Activated T-cell treated with anti-CD3 and anti-CD28 coated beads, Interleukin-2, amount 50 U/mL, for 24 hours (primary cell): ENCODE data around the gene GDNF.
"Not testable (repeated sequence)": the region's sequence is repeated elsewhere in the genome, so short reads cannot be mapped to it uniquely, and the experiment has no call there.

Experiments used
- DNase-seq: peaks from one replicate; pipeline ENCODE4 v3.0.0-alpha.2; 2020
- H3K27ac Mint-ChIP-seq: 2 replicates; pipeline ENCODE4 v1.8.0; 2020; ENCODE audit warnings: mild to moderate bottlenecking, mixed read lengths
- H3K27me3 Mint-ChIP-seq: 2 replicates; pipeline ENCODE4 v1.8.0; 2020; ENCODE audit warnings: mixed read lengths
- H3K36me3 Mint-ChIP-seq: 2 replicates; pipeline ENCODE4 v1.8.0; 2020; ENCODE audit warnings: low read depth, mixed read lengths
- H3K4me1 Mint-ChIP-seq: 2 replicates; pipeline ENCODE4 v1.8.0; 2020; ENCODE audit warnings: low read depth, mixed read lengths
- H3K4me3 Mint-ChIP-seq: 2 replicates; pipeline ENCODE4 v1.8.0; 2020; ENCODE audit warnings: mild to moderate bottlenecking, moderate library complexity, mixed read lengths
- H3K9me3 Mint-ChIP-seq: 2 replicates; pipeline ENCODE4 v1.8.0; 2020; ENCODE audit warnings: mixed read lengths

The GDNF gene

DNA sequence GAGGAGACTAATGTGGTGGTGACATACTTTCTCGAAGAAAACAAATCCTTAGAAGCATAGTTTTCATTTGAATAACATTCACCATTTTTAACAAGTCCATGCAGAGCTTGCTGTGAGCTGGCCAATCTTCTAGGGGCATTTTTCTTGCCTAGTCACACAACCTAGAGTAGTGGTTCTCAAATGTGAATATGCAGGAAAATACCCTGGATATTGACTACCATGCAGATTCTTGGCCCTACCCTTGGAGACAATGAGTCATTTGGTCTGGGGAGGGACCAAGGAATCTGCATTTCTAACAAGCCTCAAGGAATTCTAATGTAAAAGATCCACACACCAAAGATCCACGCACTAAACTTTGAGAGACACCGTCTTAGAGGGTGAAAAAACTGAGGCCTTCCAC lies 23.5 kb downstream of the GDNF start:
- Mint-ChIP-seq H3K27me3 (peaks cover 16% of the 10 kb centered on the region), H3K36me3 (no peaks in the 10 kb centered on the region), H3K4me1 (no peaks in the 10 kb centered on the region), H3K27ac (no peak overlapping the region), H3K4me3 (no peak overlapping the region), H3K9me3 (no peaks in the 10 kb centered on the region)
- no peak for DNase-seq

DNA sequence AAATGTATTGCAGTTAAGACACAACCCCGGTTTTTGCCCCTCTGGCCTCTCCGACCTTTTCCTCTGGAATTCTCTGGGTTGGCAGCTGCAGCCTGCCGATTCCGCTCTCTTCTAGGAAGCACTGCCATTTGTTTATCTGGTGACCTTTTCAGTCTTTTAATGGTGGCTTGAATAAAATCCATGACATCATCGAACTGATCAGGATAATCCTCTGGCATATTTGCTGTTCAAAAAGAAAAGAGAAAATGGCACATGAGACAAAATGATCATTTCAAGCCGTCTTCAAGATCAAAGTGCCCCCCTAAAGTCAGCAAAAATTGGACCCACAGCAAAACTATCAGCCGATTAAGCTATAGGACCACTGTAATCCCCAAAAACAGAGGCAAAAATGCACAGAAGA lies 23.9 kb downstream of the GDNF start:
- no peak for DNase-seq
- Mint-ChIP-seq H3K4me3 (no peak overlapping the region), H3K9me3 (no peaks in the 10 kb centered on the region), H3K27ac (no peak overlapping the region), H3K4me1 (no peaks in the 10 kb centered on the region), H3K36me3 (no peaks in the 10 kb centered on the region), H3K27me3 (peaks cover 16% of the 10 kb centered on the region)

DNA sequence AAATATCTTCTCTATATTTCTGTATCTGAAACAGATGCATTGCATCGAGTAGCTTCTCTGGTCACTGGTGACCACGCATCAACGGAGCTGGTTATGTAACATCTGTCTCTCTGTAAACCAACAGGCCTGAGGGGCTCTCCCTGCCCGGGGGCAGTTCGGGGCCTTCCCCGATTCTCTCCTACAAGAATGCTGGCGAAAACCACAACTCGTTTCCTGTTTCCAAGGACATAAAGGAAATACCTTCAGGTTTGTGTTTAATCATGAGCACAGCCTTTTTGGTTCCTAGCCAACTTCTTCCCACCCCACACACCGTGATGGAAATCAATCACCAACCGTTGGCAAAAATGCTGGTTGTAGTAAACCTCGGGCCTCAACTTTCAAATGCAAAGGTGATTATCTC lies 25.1 kb downstream of the GDNF start:
- no peaks in the 10 kb centered on the region for H3K36me3 Mint-ChIP-seq
- H3K4me3 Mint-ChIP-seq, result no peak overlapping the region
- H3K27ac Mint-ChIP-seq, result no peak overlapping the region

DNA sequence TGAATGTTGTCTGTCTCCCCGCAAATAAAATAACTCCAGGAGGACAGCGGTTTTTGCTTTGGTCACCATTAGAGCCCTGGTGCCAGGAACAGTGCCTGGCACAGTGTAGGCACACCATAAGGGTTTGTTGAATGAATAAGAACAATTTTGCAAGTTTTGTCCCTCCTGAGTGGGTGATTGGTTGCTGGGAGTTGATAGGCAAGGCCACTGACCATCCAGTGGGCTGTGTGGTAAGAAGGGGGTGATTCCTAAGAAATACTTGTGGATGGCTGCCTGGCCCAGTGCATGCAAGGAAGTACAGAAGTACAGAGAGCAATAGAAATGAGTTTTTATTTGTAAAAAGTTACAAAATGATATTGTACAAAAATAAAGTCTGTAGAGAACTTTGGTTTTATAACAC lies 27.5 kb downstream of the GDNF start:
- DNase-seq, result no peak
- no peaks in the 10 kb centered on the region for H3K4me1 Mint-ChIP-seq
- no peak overlapping the region for H3K27ac Mint-ChIP-seq
- no peaks in the 10 kb centered on the region for H3K36me3 Mint-ChIP-seq
- H3K9me3 Mint-ChIP-seq, result no peaks in the 10 kb centered on the region
- peaks cover 15% of the 10 kb centered on the region for H3K27me3 Mint-ChIP-seq
- H3K4me3 Mint-ChIP-seq, result no peak overlapping the region

More for the DNA sequence above, 25.1 kb downstream of the GDNF start:
- Mint-ChIP-seq H3K9me3 (no peaks in the 10 kb centered on the region), H3K4me1 (no peaks in the 10 kb centered on the region), H3K27me3 (peaks cover 16% of the 10 kb centered on the region)
- no peak for DNase-seq

DNA sequence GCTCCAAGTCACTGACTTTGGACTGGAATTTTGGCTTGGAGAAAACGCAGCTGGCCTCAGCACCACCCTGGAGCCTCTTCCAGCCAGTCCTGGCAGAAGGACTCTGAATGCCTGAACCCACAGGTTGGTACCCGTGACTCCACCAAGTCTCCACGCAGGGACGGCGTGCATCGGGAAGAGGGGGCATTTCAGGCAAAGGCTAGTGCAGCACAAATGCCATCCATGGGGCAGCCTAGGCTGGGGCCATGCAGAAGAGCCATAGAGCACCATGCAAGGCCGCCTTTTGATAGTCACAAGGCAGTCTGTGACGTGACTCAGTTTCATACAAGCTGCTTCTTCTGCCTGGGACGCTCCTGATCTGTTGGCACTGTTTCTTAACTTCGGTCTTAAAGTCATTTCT lies 28.0 kb downstream of the GDNF start:
- Mint-ChIP-seq H3K36me3 (no peaks in the 10 kb centered on the region), H3K9me3 (no peaks in the 10 kb centered on the region), H3K27me3 (peaks cover 15% of the 10 kb centered on the region), H3K4me3 (no peak overlapping the region), H3K4me1 (no peaks in the 10 kb centered on the region), H3K27ac (no peak overlapping the region)
- no peak for DNase-seq

DNA sequence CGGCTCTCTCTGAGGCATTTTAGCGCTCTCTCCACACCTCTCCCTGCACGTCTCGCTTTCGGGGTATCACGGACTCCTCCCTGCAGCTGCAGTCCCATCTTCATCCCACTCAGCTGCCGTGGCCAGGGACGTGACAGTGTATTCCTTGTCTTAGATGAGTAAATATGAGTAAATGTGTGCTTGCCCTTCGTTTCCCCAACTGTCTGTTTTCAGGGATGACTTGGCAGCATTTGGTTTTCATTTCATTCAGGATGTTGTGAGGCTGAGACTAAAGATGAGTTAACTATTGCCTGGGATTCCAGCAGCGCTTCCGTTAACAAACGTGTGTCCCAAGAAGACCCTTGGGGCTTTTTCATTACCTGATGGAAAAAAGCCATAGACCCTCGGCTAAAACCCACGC lies 29.5 kb downstream of the GDNF start:
- Mint-ChIP-seq H3K36me3 (no peaks in the 10 kb centered on the region), H3K9me3 (no peaks in the 10 kb centered on the region), H3K27me3 (peaks cover 7% of the 10 kb centered on the region), H3K4me1 (no peaks in the 10 kb centered on the region), H3K4me3 (no peak overlapping the region), H3K27ac (no peak overlapping the region)
- no peak for DNase-seq

DNA sequence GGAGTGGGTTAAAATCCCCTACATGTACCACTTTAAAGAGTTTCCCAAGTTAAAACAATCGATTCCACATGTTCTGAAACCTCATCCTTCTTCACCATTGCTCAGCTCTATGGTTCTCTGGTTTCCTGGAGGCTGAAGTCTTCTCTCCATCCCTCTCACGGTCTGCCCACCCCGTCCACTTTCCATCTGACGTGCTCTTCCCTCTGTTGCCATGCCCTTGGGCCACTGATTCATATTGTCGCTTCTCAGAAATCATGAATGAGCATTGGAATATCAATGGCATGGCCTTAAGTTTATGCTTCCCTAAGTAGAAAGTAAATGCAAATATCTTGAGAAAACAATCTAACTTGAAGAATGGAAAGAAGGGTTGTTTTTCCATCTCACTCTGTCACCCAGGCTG lies 30.9 kb downstream of the GDNF start:
- Mint-ChIP-seq H3K9me3 (no peaks in the 10 kb centered on the region), H3K4me1 (no peaks in the 10 kb centered on the region), H3K36me3 (no peaks in the 10 kb centered on the region), H3K27me3 (peaks cover 10% of the 10 kb centered on the region), H3K4me3 (no peak overlapping the region), H3K27ac (no peak overlapping the region)
- DNase-seq, result no peak

DNA sequence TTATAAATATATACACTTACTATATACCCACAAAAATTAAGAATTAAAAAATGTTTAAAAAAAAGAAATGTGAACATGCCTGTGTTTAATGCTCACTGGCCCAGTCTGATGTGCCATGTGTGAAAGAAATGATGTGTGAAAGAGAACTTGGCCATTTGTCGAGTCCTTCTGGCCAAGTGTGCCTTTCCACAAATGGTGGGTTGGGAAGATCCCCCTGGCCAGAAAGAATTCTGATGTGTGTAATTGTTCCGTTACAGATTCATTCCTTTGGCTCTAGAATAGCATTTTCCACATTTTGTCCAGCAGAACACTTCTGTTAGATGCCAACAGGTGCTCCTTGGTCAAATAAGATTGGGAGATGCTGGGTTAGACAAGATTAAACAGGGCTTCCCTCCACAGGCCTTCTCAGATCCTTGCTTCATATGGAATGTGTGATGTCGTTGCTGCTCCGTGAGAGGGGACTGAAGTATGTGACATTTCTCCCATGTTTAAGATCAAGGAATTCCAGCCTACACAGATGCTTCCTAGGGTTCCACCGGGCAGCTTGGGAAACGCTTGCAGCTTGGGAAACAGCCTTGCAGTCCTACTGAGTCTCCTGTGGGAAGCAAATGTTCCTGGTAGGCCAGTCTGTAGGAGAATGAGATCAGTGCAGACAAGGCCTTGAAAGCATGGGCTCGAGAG lies 32.1 kb downstream of the GDNF start:
- Mint-ChIP-seq H3K4me1 (no peaks in the 10 kb centered on the region), H3K4me3 (no peak overlapping the region), H3K36me3 (no peaks in the 10 kb centered on the region)

DNA sequence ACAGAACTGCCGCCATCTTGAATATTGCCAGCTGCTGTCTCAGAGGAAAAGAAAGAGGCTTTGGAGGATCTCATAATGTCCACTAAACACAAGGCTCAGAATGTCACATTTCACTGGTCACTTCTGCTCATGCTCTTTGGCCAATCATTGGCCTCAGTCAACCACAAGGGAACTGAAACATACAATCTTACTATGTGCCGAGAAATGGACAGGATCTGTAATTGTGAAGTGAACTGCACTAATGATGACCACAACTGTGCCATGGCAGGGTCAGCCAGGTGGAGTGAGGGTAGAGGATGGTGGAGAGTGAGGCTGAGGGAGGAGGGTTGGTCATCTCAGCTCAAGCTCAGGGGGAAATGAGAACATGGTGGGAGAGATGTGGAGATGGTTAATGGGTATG lies 32.8 kb downstream of the GDNF start:
- H3K27me3 Mint-ChIP-seq, result peaks cover 10% of the 10 kb centered on the region
- no peaks in the 10 kb centered on the region for H3K36me3 Mint-ChIP-seq
- H3K27ac Mint-ChIP-seq, result no peak overlapping the region
- no peaks in the 10 kb centered on the region for H3K4me1 Mint-ChIP-seq
- no peaks in the 10 kb centered on the region for H3K9me3 Mint-ChIP-seq
- DNase-seq, result no peak
- H3K4me3 Mint-ChIP-seq, result no peak overlapping the region

More for the DNA sequence above, 32.1 kb downstream of the GDNF start:
- Mint-ChIP-seq H3K27me3 (peaks cover 10% of the 10 kb centered on the region), H3K9me3 (no peaks in the 10 kb centered on the region), H3K27ac (no peak overlapping the region)
- no peak for DNase-seq

DNA sequence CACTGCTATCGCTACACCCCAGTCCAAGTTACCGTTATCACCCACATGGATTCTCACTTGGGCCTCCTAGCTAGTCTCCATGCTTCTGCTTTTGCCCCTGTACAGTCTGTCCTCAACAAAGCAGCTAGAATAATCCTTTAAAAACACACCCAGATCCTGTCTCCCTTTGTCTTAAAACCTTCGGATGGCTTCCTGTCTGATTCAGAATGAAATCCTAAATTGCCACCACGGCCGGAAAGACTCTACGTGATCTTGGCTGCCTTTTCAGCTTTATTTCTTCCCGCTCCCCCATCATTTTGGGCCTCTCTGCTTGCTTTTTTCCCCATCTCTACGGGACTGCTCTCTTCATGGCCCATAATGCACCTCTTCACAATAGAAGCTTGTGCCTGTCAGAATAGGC lies 33.4 kb downstream of the GDNF start:
- Mint-ChIP-seq H3K27ac (no peak overlapping the region), H3K4me3 (no peak overlapping the region), H3K9me3 (no peaks in the 10 kb centered on the region), H3K27me3 (peaks cover 10% of the 10 kb centered on the region), H3K4me1 (no peaks in the 10 kb centered on the region), H3K36me3 (no peaks in the 10 kb centered on the region)
- no peak for DNase-seq

DNA sequence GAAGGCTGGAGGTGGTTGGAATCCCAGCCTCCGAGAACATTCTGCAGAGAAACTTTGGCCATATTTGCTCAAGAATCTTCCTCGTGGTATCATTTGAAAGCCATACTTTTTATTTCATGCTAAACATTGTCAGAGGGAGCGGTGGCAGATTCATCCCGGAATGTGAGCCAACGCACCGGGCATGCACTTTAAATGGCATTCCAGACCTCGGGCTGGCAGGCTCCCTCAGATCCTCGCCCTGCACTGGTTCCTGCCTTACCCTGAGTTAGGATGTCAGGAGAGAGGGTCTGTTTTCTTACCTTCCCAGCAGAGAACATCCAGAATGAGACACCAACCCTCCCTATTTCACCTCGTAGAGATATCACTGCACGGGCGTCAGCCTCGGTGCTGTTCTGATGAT lies 33.8 kb downstream of the GDNF start:
- no peak for DNase-seq
- Mint-ChIP-seq H3K4me1 (no peaks in the 10 kb centered on the region), H3K27me3 (peaks cover 10% of the 10 kb centered on the region), H3K9me3 (no peaks in the 10 kb centered on the region), H3K27ac (no peak overlapping the region), H3K36me3 (no peaks in the 10 kb centered on the region), H3K4me3 (no peak overlapping the region)

DNA sequence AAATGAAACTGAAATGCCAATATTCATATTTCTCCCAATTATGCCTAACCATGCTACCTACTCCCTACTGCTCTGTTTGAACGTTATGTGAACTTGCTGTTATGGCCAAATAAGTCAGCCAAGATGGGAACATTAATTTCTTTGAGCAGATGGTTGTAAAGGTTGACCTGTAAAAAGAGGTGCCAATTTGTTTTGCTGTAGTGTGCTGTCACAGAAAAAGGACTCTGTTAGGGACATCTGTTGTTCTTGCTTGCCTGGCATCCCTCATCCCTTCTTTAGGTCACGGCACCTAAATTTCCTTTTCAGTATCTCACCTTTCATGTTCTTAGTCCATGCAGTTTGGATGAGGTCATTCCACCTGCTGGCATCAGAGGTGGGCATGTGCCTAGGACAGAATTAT lies 35.4 kb downstream of the GDNF start:
- Mint-ChIP-seq H3K36me3 (no peaks in the 10 kb centered on the region), H3K9me3 (no peaks in the 10 kb centered on the region), H3K27ac (no peak overlapping the region), H3K4me1 (no peaks in the 10 kb centered on the region), H3K4me3 (no peak overlapping the region), H3K27me3 (peaks cover 7% of the 10 kb centered on the region)
- DNase-seq, result no peak

DNA sequence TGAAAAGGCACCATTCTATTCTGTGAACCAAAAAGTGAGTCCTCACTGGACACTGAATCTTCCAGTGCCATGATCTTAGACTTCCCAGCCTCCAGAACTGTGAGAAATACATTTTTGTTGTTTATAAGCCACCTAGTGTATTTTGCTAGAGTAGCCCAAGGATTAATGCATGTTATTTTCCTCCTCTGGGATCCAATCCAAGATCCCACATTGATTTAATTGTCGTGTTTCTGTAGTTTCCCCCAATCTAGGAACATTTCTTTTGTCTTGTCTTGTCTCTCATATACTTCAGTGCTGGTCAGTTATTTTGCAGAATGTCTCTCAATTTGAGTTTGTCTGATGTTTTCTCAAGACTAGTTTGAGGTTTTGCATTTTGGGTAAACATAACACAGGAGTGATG lies 36.4 kb downstream of the GDNF start:
- no peaks in the 10 kb centered on the region for H3K36me3 Mint-ChIP-seq
- DNase-seq, result no peak
- no peaks in the 10 kb centered on the region for H3K4me1 Mint-ChIP-seq
- H3K4me3 Mint-ChIP-seq, result no peak overlapping the region
- H3K27me3 Mint-ChIP-seq, result peaks cover 7% of the 10 kb centered on the region
- no peak overlapping the region for H3K27ac Mint-ChIP-seq
- no peaks in the 10 kb centered on the region for H3K9me3 Mint-ChIP-seq

DNA sequence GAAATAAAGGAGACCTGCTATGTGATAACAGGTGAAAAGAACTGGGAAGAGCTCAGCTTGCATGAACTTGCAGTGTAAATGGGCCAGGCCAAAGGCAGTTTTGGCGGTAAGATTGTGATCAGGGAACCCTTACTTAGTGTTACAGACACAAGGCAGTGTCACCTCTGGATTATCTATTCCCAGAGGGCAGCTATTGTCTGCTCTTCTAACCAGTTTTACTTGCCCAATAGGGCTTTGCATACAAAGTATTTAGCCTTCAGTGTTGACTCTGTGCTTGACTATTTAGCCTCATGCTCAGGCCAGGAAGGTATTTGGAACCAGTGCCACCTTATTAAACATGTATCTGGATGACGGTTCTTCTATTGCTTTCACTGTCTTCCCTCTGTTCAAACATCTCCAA lies 38.3 kb downstream of the GDNF start:
- Mint-ChIP-seq H3K9me3 (peaks cover 3% of the 10 kb centered on the region), H3K4me1 (no peaks in the 10 kb centered on the region), H3K36me3 (no peaks in the 10 kb centered on the region), H3K27ac (no peak overlapping the region), H3K27me3 (peaks cover 11% of the 10 kb centered on the region), H3K4me3 (no peak overlapping the region)
- no peak for DNase-seq

DNA sequence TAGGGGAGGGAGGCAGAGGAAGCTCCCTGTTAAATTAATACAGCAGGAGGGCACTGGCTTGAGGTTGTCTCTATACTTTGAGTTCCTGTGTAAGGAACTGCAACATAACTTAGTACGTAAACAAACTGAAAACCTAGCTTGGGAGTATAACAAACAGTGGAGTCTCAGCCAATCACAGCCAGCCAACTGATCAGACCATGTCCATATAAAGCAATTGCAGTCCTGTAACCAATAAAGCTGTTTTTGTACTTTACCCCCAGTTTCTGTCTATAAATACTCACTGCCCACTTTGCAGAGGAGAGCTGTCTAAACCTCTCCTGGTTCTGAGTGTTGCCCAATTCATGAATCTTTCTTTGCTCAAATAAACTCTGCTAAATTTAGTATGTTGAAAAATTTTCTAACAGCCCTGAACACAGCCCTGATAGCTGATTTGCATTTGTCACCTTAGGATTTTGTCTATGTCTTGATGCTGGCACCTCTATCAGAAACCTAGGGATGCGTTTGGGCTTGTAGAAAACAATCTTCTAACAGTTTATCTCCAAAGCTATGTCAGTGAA lies 39.9 kb downstream of the GDNF start:
- Mint-ChIP-seq H3K36me3 (no peaks in the 10 kb centered on the region), H3K4me3 (no peak overlapping the region), H3K9me3 (peaks cover 7% of the 10 kb centered on the region), H3K27ac (no peak overlapping the region), H3K4me1 (no peaks in the 10 kb centered on the region), H3K27me3 (peaks cover 11% of the 10 kb centered on the region)
- no peak for DNase-seq

DNA sequence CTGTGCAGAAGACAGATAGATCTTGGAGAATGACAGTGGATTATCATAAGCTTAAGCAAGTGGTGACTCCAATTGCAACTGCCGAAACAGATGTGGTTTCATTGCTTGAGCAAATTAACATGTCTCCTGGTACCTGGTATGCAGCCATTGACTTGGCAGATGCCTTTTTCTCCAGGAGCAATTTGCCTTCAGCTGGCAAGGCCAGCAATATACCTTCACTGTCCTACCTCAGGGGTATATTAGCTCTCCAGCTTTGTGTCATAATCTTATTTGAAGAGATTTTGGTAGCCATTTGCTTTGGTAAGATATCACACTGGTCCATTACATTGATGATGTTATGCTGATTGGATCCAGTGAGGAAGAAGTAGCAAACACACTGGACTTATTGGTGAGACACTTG lies 43.4 kb downstream of the GDNF start:
- Mint-ChIP-seq H3K27me3 (peaks cover 13% of the 10 kb centered on the region), H3K9me3 (peaks cover 10% of the 10 kb centered on the region)
- H3K4me3 Mint-ChIP-seq, result not testable (repeated sequence)

More for the DNA sequence above, 43.4 kb downstream of the GDNF start:
- not testable (repeated sequence) for H3K4me1 Mint-ChIP-seq, DNase-seq, H3K27ac Mint-ChIP-seq, H3K36me3 Mint-ChIP-seq
